Esophagus squamous epithelium (tissue), 4 donors: ENCODE data around the gene C1orf94.

Experiments used
- CTCF ChIP-seq, 6 experiments: fragments of 450-650 bp in 4 of 6; fragments of 200-600 bp in 2 of 6; sonication (generic) in 2 of 6; IDR thresholded peaks; one replicate each; pipeline ENCODE4 v1.5.1; 2016 to 2019; ENCODE audit warnings: antibody characterized with exemption in 6 of 6, mild to moderate bottlenecking in 4 of 6, moderate library complexity in 4 of 6
- POLR2A ChIP-seq, 4 donors: fragments of 450-650 bp; IDR thresholded peaks; one replicate each; pipeline ENCODE4 v1.6.1; 2017; ENCODE audit warnings: antibody characterized with exemption in 4 of 4, mild to moderate bottlenecking in 4 of 4, moderate library complexity in 3 of 4

- TF ChIP-seq CTCF (IDR thresholded peaks at IDR 0.05), result no peak
- TF ChIP-seq POLR2A (IDR thresholded peaks at IDR 0.05), result no peak
Observed at GRCh38 chr1:34186741-34187494, 10.2 kb downstream of the C1orf94 start.
